Cerebellar nuclear complex (tissue), 1 donor: ENCODE results near the gene CSF3.

Source experiments
- DNase-seq, 2 experiments: peaks; one replicate each; lab custom pipeline; 2025; lab: John Stamatoyannopoulos, UW

The CSF3 gene, protein sequence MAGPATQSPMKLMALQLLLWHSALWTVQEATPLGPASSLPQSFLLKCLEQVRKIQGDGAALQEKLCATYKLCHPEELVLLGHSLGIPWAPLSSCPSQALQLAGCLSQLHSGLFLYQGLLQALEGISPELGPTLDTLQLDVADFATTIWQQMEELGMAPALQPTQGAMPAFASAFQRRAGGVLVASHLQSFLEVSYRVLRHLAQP

DNA sequence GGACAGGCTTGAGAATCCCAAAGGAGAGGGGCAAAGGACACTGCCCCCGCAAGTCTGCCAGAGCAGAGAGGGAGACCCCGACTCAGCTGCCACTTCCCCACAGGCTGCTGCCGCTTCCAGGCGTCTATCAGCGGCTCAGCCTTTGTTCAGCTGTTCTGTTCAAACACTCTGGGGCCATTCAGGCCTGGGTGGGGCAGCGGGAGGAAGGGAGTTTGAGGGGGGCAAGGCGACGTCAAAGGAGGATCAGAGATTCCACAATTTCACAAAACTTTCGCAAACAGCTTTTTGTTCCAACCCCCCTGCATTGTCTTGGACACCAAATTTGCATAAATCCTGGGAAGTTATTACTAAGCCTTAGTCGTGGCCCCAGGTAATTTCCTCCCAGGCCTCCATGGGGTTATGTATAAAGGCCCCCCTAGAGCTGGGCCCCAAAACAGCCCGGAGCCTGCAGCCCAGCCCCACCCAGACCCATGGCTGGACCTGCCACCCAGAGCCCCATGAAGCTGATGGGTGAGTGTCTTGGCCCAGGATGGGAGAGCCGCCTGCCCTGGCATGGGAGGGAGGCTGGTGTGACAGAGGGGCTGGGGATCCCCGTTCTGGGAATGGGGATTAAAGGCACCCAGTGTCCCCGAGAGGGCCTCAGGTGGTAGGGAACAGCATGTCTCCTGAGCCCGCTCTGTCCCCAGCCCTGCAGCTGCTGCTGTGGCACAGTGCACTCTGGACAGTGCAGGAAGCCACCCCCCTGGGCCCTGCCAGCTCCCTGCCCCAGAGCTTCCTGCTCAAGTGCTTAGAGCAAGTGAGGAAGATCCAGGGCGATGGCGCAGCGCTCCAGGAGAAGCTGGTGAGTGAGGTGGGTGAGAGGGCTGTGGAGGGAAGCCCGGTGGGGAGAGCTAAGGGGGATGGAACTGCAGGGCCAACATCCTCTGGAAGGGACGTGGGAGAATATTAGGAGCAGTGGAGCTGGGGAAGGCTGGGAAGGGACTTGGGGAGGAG lies at the start of gene CSF3:
Gene CSF3 (plus strand): TSS at position 436 of the 993 bp plus-strand sequence. CDS start 35 bp downstream, at position 471.
- no peak for DNase-seq

DNA sequence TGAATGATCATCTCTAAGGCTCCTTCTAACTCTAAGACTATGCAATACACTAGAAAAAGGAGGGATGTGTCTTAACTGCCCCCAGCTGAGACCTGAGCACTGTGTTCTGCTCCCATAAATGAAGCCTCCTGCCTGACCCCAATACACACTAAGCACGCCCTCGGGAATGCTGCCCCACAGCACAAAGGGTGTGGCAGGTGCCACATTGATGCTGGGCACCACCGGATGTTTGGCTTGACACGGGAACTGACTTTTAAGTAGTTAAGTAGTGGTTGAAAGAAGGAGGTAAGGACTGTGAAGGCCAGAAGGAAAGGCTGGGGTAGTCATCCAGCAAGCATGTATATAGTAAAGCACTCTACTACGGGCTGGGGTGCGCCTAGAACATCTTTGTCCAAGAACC lies 48.5 kb upstream of the CSF3 start:
- DNase-seq = no peak

DNA sequence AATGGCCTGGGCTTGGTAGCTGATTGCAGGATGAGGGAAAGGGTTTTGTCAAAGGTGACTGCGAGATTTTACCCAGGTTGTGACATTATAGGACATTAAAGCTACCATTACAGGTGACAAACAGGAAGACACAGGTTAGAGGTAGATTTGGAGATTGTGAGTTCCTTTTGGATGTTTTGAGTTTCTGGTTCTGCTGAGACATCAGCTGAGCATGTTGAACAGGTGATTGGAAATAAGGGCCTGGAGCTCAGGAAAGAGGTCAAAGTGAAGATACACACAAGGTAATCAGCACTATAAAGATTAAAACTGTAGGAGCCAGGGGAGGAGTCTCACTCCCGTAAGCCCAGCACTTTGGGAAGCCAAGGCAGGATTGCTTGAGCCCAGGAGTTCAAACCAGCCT lies 46.5 kb upstream of the CSF3 start:
- DNase-seq = no peak

DNA sequence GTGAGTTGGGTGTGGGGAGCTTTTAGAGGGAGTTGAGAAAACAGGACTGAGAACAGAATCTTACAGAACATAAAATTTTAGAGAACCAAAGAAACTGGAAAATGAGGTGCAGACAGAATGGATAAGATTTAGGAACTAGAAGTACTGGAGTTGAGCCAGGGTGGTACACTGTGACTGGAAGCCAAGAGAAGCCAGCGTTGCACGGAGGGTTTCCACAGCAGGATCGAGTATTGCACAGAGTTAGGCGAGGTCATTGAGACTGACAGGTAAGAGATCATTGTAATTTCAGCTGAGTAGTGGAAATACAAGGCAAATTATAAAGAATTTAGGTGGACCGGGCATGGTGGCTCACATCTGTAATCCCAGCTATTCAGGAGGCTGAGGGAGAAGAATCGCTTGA lies 45.9 kb upstream of the CSF3 start:
- no peak for DNase-seq

DNA sequence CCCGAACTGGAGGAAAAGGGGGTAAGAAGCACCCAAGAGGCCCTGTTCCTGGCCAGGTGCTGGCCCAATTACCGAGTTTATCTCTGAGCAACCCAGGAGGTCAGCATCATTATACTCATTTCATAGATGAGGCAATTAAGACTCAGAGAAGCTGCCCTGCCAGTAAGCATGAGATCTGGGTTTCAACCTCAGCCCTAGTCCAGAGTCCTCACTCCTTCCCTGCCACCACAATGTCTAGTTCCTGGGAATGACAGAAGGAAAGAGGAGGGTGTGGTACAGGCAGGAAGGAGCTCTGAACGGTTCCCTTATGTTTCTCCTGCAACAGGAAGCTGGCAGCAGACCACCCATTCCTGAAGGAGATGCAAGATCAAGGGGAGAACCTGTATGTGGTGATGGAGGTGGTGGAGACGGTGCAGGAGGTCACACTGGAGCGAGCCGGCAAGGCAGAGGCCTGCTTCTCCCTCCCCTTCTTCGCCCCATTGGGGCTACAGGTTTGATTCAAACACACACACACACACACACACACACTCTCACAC lies 45.0 kb upstream of the CSF3 start:
- no peak for DNase-seq

DNA sequence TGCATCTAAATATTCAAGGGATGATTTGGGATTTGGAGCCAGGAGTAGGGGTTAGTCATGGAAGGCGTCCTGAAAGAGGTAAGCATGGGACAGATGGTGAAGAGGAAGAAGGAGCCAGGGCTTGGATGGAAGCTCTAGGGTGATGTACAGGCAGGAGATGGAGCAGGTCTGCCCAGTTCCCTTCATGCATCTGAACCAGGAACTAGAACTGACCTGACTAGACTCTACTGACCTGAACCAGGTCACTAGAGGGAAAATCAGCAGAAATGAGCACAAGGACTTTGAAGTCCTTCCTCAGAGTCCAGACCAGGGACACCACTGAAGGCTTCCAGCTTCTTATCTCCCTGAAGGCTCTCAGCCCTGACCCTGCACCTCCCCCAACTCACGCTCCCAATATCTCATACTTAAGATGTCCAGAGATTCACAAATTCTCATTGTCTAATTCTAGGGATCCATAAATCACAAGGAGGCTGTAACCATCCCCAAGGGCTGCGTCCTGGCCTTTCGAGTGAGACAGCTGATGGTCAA lies 44.1 kb upstream of the CSF3 start:
- DNase-seq = no peak

DNA sequence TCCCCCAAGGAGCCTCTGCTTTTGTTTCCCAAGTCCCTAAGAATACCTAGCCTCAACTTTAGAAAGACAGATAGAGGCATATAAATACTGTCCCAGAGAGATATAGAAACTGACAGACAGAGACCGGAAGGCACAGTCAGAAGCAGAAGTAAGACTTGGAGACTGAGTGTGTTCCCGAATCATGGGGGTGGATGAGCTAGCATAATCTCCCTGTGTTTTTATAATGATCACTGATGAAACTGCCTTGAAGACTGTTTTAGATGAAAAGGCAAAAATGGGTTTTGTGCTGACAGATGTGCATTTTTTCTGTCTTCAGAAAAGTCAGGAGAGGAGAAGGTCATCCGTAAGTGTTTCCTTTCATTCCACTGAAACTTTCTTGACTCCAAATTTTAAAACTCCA lies 43.0 kb upstream of the CSF3 start:
- DNase-seq = no peak

DNA sequence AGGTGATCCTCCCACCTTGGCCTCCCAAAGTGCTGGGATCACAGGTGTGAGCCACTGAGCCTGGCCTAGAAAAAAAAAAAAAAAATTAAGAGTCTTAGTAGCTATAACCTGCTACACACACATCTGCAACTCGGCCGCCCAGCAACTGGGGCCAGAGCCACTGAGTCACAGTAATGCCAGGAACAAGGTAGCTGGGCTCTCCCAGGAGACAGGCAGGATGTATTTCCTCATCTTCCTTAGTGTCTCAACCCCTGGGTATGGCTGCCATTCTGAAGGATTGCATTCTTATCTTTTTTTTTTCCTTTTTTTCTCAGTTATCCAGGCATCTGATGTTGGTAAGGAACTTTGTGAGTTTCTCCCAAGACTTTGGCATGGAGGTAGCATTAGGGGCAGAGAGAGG lies 41.7 kb upstream of the CSF3 start:
- DNase-seq = no peak

DNA sequence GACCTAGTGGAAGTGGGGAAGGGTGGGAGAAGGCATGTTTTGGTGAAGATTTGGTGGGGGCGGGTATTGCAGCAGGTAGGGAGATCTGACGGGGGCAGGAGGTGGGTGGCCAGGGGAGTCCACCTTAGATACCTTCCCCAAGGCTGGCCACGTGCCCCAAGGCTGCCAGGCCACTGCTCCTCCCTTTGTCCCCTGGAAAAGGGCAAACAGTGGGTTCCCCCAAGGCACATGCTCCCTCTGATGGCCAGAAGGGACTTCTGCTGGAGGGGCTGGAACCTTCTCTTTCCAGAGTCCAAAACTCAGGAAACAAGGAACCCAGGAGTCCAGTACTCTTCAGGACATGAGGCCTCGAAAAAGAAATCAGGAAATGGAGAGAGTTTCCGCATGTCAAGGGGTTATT lies 40.8 kb upstream of the CSF3 start:
- no peak for DNase-seq

DNA sequence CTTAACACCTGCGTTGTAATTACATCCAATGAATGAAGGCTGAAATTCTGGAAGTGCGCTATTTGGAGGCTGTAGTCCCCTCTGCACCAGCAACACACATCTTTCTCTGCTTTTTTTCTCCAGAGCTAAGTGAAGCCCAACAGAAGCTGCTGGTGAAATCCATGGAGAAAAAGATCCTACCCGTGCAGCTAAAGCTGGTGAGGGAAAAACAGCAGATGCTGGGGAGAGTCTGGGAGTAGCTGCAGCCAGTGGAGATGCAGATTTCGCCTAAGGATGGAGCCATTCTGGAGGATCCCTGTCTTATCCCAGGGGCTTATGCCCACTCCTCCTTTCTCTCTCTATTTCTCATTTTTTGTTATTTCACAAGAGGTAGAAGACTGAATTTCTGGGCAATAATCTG lies 39.4 kb upstream of the CSF3 start:
- no peak for DNase-seq

DNA sequence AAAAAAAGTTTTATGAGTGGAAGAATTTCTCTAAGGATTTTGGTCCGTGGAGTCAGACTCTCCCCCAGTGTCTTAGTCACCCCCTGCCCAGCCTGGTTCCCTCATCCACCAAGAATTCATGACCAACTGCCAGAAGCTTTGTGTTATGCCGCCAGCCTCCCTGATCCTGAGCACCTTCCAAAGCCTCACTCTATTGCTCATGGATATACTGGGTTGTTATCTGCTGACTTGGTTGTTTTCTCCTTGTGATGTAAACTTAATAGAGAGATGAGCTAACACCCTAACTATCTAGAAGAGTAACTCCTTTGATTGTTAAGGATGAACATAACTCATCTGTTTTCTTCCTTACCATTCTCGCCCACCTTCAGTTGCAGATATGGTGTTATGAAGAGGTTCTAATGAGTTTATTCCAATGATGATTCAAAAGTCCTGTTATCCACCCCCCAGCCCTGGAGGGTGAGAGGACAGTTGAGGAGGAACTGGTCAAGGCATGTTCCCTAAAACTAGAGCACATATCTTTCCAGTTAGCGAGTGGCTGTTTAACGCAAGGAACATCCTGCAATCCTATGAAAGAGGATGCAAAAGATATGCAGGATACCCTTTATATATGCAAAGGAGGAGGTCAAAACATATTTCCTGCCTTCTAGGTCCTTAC lies 36.1 kb upstream of the CSF3 start:
- no peak for DNase-seq

DNA sequence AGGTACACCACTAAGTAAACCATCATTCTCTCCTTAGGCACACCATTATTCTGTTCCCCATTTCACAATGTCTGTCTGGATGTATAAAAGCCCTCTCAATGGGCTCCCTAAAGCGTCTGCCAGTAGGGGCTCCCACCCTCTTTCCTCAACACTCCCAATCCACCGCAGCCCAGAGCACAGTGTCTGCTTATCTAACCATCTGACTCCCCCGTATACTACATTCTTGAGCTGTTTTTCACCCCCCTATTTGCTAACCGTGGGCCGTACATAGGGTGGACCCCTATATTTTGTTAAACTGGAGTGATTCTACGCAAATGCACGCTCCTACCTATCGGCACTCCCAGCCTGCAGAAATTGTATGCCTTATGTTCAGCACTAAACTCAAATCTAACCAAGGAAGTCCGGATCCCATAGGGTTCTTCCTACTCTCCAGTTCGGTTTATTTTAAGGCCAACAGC lies 35.3 kb upstream of the CSF3 start:
- DNase-seq = no peak

DNA sequence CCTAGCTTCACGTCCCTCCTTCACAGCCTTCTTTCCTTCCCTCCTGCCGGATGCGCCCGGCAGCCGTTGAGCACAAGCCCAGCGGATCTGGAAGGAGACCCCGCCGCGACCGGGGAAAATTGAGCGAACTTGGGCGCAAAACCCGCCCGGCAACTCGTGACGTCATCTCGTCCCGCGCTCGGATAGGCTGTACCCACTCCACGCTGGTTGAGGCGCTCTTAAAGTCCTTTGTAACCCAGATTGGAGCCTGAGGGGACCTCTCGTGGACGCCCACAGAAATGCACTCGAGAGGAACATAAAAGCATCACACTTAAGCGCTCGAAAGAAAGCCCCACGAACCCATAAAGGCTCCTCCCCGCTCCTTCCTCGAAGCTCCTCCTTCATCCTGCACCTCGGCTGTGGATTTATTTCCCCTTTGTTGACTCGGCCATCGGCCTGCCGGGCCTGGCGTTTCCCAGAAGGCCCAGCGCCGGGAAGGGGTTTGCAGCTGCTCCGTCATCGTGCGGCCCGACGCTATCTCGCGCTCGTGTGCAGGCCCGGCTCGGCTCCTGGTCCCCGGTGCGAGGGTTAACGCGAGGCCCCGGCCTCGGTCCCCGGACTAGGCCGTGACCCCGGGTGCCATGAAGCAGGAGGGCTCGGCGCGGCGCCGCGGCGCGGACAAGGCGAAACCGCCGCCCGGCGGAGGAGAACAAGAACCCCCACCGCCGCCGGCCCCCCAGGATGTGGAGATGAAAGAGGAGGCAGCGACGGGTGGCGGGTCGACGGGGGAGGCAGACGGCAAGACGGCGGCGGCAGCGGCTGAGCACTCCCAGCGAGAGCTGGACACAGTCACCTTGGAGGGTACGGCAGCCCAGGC lies 34.7 kb upstream of the CSF3 start, which contains the start of gene PSMD3:
Gene PSMD3 (plus strand): TSS at position 457 of the 856 bp plus-strand sequence. CDS start 164 bp downstream, at position 621.
- peak; percentile 96 to 99 for DNase-seq

DNA sequence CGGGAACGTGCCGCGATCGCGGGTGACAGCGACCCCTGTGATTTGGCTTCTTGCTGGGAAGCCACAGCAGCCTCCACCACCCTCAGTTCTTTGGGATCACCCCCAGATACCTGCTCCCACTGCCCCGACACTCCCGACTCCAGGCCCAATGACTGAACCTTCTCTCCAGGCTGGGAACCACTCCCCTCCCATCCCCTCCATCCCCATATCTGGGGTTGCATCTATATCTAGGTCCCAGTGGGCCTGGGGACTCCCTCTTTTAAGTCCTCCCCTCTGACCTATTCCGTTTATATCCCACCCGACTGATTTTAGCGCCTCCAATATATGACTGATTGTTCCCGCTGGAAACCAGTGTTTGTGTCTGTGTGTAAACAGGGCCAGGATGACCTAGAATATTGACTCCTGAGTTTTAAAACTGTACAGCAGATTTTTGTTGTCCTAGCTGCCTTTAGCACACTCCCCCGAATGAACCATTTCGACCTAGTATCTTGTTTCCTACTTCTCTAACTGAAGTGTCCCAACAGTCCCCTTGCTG lies 34.0 kb upstream of the CSF3 start:
- DNase-seq = no peak

DNA sequence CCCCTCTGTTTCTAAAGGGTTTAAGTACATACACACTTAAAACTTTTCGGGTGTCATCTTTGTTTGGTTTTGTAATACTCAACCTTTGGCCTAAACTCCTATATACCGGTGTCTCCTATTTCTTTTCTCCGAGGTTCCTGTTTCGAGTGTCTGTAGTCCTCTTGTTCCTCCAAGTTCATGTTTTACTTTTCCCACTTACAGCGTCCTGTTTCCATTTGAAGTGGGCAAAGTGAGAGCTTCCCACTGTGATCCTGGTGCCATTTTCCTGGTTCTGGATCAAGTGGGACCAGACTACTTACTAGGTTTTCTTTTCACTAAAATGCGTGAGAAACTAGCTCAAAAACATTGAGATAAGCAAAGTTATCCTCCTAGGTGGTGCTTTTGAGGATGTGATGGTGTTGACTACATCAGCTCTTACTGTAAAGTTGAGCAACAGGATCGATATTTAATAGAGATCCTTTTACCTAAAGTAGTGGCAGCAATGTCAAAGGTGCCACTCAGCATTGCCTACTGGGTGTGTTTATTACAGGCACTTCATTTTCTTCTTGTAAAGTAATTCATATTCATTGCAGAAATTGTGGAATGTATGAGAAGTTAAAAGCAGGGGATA lies 33.4 kb upstream of the CSF3 start:
- DNase-seq = no peak

DNA sequence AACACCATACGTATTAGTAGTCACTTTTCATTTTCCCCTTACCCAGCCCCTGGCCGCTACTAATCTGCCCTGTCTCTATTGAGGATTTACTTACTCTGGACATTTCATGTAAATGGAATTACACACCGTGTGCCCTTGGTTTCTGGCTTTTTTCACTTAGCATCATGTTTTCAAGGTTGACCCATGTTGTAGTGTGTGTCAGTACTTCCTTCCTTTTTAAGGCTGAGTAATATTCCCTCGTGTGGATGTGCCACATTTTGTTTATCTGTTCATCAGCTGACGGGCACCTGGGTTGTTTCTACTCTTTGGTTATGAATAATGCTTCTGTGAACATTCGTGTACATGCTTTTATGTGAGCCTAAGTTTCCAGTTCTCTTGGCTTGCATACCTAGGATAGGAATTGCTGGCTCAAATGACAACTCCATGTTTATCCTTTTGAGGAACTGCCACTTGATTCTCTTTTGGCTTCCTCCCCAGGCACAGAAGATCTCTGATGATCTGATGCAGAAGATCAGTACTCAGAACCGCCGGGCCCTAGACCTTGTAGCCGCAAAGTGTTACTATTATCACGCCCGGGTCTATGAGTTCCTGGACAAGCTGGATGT lies 26.9 kb upstream of the CSF3 start:
- no peak for DNase-seq

DNA sequence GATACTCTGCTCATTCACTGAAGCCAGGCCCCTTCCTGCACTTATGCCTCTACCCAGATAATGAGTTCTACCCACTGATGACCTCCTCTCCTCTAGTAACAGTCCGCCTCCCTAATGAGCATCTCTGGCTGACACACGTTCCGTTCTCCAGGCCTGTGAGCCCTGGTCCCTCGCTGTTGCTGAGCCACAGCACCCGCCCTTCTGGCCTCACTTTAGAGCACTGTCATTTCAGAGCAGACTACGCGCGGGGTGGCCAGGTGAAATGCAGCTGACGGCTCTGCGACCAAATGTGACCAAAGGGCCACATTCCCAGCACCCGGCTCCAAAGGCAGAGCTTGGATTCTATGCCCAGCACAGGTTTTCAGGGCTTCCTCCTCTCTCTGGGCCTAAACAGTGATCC lies 20.8 kb upstream of the CSF3 start:
- no peak for DNase-seq

DNA sequence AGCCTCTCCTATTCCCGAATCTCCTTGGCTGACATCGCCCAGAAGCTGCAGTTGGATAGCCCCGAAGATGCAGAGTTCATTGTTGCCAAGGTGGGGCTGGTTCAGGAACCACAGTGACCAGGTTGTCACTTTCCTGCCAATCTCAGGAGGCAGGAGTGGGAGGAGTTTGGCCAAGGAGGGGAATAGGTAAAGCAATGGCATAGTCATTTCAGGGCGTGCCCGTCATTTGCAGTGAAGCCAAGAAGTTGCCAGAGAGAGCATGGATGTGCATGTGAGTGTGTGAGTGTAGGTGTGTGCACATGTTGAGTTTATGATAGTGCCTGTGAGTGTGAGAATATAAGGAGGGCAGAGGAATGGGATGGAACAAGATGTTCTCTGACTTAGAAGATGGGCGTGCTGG lies 19.8 kb upstream of the CSF3 start:
- no peak for DNase-seq

DNA sequence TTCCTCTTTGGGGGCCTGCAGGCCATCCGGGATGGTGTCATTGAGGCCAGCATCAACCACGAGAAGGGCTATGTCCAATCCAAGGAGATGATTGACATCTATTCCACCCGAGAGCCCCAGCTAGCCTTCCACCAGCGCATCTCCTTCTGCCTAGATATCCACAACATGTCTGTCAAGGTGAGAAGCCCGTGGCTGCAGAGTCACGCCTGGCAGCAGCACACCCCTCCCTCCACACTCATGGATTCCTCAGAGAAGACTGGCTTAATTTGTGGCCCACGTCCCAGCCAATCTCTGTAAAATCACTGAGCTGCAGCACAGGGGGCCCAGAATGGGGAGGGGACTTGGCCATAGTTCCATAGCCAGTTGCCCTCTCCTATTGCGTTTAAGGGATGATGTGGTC lies 19.1 kb upstream of the CSF3 start:
- no peak for DNase-seq

DNA sequence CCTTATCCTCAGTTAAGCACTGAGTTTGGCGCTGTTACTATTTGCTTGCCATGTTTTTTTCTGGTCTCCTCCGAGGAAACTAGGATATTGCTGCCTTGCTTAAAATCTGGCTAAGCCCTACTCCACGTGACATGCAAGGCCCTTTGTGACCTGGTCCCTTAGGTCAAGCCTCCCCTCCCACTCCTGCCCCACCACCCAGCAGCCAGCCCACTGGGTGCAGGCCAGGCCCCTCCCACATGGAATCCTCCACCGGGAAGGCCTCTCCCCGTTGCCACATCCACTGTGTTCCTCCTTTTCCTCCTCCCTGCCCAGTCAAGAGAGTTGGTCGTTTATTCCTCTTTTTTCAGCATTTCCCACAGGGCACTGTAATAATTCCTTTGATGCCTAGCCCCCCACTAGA lies 18.4 kb upstream of the CSF3 start:
- no peak for DNase-seq
